Measurements from ENCODE around the gene ATOSB.

Gene ATOSB

DNA sequence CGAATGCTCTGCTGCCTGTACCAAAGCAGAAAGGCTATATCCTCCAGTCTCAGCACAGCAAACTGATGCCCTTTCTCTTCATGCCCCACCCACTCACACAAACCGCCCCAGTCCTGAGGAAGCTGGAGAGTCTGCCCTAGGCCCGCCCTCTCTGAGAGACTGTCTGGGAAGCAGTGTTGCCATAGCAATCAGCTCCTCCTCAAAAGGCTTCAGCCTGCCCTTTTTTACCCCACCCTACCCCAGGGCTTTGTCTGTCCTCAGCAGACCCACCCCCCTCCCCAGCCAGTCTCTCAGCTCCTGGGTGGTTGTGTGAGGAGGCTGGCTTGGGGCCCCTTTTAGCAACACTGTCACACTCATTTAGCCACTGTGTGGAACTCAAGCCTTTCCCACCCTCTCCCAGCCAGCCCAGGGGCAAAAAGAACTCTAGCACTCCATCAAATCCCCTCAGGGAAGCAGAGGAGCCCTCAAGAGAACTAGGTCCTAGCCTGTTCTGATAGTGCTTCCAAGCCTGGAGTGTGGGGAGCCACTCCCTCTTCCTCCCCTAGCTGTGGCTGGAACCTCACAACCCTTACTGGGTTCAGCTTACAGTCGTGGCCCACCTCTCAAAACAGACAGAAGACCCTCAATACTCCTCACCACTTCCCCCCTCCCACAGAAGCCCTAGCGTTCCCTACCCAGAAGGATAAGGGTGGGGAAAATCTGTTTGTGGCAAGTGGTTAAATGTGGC lies 1.4 kb downstream of the ATOSB start:
- peak; percentile 48 for DNase-seq (ENCODE audit: low read depth)

DNA sequence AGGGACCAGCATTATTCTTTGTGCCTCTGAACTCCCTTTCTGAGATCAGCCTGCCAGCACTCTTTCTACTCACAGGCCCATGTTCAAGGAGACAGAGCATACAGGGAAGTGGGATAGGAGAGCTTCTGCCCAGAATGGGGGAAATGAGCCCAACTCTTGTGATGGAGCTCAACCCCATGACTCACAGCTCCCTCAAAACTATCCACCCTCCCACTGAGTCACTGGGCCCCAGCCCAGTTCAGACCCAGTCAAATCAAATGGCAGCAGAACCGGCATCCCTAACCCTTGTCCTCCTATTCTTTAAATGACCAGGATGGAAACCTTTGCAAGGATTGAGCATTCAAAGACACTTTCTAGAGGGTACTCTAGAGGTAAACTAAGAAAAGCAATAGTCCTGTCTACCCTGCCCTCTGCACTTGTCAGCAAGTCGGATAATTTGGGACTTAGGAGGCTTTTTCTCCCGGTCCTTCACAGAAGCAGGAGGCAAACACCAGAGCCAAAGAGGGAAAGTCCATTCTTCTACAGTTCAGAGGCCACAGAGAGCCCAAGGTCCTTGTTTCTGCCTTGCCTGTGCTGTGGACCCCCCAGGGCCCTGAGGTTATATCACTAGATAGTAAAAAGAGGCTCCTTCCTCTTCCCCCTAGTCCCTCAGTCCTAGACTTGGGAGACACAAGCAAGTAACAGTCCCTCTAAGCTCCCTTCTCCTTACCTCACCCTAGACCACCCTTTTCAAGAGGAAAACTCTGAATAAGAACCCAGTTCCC lies 3.2 kb downstream of the ATOSB start:
- DNase-seq (ENCODE audit: low read depth): no peak

DNA sequence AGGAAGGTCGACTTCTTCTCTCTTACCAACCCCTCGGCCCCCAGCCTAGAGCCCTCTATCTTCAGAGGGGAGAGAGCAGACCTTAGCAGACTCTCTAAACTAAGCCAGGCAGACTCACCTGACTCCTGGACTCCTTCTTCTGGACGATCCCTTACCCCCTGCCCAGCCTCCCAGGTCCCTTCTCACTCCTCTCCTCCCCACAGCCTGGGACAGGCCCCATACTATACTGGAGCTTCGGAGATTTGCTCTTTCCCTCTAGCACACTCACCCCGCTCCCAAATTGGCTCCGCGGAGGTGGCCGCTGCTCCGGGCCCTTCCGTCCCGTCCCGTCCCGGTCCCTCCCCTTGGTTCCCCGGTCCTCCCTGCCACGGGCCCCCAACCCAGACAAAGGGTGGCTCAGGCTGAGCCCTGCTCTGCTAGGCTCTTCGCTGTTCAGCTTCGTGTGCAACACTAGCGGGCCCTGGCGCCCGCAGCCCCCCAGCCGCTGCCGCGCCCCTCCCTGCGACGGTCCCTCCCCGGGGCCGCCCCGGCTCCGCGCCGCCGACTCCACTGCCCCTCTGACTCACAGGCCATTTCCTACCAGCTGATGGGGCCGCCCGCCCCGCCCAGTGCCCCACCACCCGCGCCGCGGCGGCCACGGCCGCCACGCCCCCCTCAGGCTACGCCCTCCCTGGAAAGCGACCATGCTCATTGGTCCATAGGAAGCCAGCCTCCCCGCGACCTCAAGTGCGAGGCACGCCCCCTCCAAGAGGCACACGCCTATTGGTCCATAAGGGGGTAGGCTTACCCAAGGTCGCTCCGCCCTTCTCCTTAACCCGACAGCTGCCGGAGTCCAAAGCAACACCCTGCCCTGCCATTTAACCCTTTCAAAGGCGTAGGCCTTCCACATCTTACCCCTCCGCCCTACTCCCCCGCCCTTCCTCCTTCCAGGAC lies 4.4 kb downstream of the ATOSB start:
- peak; percentile 93 for DNase-seq (ENCODE audit: low read depth)

DNA sequence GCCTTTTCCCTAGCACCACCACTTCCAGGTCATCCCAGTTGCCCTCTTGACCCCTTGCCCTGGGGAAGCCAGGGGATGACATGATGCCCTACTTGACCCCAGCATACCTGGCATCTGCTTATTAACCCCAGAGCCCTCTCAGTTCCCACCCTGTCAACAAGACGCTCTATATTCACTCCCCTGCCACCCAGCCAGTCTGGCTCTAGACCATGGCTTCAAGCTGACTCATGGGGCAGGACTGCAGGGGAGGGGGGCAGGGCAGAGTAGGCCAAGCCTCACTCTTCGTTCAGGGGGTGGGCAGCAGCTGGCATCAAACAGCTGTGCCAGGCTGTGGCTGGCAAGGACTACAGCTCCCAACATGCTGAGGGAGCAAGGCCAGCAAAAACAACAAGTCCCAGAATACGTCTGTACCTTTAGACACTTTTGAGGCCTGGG lies 5.3 kb downstream of the ATOSB start:
- DNase-seq (ENCODE audit: low read depth): no peak

DNA sequence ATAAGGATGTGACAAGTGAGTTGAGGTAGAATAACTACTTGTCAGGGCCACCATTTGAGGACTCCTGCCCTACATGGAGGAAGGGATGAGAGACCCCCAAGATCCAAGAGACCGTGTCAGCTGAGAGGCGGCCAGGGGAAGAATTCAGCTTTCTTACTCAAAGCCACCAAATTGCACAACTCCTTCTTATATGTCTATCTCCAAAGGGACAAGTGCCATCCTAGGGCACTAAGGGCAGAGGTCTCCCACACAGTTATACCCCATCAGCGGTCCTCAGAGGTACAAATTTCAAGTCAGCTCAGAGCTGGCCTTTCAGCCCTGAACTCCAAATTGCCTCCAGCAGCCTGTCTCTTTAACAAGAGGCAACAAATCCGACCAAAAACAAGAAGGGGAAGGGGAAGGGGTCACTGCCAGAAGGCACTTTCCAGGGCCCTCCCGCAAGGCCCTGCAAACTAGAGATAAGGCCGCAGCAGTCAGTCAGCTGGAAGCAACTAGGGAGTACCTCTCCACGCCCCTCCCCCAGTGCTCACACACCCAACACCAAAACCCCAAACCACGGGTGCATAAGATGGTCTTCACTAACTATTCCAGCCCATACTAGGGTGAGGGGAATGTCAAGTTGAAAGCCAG lies 6.6 kb downstream of the ATOSB start:
- no peak for DNase-seq (ENCODE audit: low read depth)

DNA sequence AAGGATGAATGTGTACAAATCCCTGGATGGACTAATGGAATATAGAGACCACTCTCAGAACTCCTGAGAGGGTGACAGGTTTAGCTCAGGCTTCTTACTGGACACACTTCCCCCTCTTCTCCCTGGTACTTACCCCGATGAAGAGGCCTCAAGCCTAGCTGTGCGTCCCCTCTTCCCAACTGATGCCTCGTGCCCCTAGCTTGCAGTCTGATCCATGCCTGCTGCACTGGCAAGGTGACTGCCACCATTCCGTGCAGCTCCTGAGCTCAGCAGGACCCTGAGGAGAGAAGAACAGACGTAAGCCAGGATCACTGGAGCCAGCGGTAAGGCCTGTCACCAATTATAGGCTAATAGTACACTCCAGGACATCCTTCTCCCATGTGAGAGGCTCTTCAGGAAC lies 7.2 kb downstream of the ATOSB start:
- DNase-seq (ENCODE audit: low read depth): no peak

DNA sequence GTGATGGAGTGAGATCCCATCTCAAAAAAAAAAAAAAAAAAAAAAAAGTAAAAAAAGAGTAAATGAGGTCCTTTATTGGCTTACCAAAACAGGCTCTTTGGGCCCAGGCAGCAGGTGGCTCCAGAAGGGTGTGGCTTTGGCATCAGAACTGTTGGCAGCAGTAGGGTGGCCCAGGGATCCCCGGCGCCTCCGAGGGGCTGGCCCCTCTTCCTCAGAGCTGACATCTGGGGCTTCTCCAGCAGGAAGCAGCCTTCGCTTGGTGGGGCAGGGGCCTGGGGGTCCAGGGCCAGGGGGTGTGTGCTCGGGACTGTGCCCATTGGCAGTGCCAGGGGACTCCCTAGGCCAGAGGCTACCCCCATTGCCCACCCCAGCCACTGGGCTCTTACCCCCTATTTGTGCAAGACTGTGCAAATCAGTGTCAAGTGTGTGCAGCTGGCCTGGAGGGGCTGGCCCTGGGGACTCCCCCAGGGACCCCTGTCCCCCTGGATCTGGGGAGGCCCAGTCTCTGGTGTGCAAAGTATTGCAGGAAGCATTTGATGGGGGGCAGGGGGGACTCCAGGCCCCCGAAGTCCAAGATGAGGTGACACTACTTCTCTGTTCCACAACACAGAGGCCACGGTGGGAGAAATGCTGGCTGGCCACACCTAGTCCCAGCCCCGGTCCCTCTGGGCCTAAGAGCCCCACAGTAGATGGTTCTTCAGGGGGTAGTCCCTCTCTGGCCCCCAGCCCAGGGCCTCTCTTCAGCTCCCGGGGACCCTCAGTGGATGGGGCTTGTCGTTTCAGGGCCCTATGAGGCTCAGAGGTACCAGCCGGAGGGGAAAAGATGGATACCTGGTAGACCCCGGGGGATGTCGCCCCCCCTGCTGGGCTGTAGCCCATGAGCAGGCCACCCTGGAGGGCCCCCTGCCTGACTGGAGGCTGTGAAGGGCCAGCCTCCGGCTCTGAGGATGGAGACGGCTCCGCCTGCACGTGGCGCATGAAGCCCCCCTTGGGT lies 8.1 kb downstream of the ATOSB start:
- DNase-seq (ENCODE audit: low read depth): no peak

DNA sequence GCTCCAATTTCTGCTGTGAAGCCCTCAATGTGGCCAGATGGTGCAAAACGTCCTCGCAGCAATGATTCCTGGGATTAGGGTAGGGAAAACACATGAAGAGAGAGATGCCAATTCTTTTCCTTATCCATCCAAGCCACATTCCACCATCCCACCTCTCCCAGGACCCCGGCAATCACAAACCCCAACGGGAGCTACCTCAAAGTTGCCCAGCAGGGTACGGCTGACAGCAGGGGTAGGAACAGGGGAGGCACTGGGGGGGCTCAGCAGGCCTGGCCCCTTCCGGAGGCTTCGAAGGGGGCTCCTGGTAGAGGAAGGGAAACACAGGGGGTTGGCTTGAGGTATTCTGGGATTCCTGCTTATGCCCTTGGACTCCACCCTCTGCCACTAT lies 9.3 kb downstream of the ATOSB start:
- no peak for DNase-seq (ENCODE audit: low read depth)

DNA sequence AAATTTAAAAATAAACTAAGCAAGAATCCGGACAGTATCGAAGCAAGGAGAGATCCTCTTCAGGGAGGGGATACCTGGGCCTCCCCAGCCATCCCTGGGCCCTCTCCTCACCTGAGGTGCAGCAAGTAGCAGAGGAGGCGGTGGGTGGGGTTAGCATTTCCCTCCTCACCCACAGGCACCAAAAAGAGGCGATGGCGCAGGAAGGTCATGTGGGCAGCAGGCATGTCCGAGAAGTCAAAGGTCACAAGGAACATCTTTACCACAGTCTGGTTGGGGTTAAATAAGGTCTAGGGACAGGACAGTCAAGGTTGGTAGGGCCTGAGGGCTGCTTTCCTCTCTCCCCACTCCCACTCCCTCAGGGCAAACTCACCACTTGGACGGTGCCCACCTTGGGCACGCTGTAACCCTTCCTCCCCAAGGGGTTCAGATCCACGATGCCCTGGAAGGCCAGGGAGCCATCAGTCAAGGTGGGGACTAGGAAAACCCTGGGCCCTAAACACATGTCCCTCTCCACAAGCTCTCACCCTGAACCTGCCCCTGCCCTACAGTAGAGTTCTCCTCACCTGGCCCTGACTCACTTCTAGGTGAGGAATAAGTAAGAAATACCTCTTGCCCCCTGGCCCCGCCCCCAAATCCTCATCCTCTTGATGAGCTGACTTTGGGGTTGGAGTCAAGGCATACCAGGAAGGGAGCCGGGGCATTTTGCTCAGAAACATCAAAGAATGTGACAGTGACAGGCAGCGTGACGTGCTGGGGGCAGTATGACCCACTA lies 9.9 kb downstream of the ATOSB start:
- no peak for DNase-seq (ENCODE audit: low read depth)

DNA sequence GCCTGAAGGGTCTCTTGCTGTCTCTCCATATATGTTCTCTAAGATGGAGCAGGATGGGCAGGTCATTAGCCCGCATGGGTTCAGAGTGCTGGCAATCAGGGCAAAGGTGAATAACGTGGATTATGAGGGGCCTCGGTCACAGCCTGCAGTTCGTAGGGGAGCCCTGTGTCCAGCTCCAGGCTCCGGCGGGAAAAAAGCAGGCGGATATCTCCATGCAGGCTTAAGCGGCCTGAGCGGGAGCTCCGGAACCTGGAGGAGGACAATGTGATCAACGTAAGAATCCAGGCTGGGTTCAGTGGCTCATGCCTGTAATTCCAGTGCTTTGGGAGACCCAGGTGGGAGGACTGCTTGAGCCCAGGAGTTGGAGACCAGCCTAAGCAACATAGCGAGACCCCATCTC lies 10.5 kb downstream of the ATOSB start:
- no peak for DNase-seq (ENCODE audit: low read depth)

DNA sequence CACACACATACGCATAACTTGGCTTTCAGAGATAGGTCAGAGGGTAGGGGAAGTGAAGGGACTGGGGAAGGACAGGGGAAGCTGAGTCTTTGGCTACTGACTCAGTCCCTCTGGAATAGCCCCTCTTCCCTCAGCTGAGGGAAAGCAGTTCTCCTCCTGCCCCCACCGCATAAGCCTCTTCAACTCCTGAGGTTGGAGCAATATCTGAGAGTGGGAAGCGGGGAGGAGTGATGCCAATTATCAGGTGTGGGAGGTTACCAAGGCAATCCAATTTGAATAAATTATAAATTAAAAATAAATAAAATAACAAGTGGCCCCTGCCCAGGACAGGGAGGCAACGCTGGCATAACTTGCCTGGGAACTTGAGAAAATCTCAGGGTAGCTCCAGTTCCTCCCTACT lies 11.1 kb downstream of the ATOSB start:
- DNase-seq (ENCODE audit: low read depth): no peak

DNA sequence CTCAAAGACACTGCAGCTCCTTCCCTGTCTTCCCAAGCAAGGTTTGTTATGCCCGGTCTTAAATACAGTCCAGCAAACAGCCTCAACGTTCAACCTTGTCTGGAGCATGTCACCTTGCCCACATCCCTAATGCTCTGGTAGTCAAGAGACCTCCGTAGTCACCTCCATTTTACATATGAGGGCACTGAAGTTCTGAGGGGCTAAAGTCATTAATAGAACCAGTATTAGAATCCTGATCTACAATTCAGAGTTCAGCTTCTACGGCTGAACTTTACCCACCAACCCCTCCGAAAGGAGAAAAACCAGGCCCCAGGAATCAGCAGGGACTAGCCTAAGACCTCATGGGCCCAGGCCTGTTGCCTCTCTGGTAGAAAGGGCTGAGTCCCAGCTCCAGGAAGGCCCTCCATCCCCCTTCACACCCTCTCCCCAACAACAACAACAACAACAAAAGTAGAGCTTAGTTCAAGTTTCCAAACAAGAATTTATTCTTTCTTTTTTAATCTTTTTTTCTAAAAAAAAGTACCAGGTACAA lies 11.9 kb downstream of the ATOSB start:
- no peak for DNase-seq (ENCODE audit: low read depth)

DNA sequence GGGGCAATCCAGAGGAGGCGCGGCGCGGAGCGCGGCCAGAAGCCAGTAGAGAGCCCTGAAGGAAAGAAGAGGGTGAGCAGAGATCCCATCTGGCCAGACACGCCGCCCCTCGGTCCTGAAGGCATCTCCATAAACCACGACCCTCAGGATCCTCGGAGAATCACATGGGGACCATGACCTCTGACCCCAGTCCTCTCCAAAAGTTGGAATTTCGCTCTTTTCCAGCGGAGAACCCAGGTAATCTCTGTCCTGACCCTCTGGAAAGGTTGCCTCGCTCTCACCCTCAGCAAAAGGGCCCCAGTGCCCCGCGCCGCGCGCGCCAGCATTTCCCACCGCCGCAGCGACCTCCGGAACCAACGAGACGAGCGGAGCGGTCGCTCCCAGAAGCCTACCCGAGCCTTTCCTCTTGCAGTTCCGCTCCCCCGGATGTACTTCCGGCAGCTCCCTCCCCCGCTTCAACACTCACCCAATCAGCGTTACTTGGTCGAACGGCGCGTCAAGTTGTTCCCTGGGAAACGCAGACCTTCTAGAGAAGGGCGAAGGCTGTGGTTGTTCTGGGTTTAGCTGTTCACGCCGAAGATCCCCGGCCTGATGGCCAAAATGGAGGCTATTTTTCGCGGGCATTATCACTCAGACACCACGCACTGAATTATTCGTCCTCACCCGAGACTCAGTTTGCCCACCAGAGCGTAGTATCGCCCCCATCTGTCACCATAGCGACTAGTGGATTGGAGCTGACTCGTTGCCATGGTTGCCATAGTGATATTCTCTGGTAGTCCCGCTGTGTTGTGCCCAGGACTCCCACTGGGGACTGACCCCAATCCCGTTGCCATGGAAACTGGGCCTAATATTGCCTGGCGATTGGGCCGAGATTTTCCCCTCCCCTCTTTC lies 12.6 kb downstream of the ATOSB start, which contains the start of gene STOML2:
TSS of gene STOML2 (minus strand) at position 363 of the 891 bp plus-strand sequence. CDS start at position 326, 37 bp downstream.
- peak; percentile 86 for DNase-seq (ENCODE audit: low read depth)

DNA sequence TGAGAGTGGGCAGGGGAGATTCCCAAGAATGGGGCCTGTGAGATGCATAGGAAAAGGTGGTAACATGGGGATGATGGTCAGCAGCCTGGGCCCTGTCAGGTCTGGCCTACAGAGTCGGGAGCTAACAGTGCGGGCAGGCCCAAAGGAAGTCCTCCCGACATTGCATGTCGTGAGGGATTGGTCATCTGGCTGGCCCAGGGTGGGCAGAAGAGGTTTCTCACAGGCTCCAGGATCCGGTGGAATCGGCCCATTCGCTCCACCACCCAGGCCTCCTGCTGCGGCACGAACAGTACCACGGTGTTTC lies 13.2 kb downstream of the ATOSB start:
- DNase-seq (ENCODE audit: low read depth): no peak

DNA sequence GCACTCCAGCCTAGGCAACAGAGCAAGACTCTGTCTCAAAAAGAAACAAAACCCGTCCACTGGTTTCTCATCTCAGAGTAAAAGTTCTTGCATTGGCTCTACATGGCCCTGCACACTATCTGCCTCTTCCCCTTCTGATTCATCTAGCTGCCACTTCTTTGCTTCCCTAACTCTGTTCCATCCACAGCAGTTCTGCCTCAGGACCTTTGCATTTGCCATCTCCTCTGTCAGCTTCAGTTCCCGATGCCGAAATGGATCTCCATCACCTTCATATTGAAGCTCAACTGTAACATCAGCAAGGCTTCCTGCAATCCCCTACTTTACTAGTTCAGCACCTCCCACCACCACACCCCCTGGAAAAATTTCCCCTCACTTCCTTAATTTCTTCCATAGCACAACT lies 18.1 kb downstream of the ATOSB start:
- no peak for DNase-seq (ENCODE audit: low read depth)

DNA sequence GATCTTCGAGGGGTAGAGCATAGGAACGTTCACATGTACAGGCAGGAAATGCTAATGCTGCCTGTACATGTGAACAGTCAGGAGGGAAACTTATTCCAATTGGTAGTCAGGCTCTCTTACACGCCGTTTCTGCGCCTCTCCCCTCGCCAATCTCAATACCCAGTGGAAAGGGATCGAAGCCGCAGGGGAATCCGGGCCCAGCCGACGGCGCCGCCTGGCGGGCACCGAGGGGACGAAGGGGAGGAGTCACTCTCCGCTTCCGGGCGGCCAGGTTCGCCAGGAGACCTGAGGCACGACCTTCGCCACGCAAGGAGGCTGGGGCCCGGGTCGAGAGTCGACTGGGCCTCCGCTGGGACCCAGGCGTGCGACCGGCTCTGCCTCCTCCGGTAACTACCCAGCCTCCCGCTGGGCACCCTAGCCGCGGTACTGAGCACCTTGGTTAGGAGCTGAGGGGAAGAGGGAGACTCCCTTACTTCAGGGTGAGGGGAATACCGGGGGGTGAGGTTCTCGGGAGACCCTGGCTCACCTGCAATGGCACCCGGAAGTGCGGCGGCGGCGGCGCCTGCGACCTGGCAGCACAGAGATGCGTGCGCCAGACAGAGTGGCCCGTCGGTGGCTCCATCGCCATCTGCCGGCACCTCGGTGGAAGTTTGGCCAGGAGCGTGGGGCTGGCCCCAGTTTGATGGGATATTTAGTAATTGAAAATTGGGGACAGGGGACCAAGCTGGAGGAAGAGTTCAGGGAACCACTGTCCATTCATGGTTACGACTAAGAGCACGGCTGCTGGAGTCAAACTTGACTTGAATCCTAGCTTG lies 19.4 kb downstream of the ATOSB start, which contains the start of gene PIGO:
TSS of gene PIGO (minus strand) at position 557 of the 815 bp plus-strand sequence. CDS start 1,026 bp downstream, outside the sequence.
- peak; percentile 85 for DNase-seq (ENCODE audit: low read depth)

DNA sequence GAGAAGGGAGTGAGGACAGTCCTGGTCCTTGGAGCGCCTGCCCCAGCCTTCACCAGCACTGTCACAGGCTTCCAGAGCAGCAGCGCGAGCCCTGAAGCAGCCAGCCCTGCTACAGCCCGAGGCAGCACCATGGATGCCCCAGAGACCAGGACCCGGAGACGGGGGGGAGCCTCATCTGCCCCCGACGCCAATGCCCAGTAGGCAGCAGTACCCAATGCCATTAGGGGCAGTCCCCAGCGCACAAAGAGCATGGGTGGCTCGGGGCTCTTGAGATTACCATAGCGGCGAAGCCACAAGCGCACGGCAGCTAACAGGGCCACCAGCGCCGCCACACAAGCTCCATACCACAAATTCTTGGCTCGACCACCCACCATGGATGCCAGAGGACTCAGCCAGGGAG lies 24.1 kb downstream of the ATOSB start:
- DNase-seq (ENCODE audit: low read depth): no peak

DNA sequence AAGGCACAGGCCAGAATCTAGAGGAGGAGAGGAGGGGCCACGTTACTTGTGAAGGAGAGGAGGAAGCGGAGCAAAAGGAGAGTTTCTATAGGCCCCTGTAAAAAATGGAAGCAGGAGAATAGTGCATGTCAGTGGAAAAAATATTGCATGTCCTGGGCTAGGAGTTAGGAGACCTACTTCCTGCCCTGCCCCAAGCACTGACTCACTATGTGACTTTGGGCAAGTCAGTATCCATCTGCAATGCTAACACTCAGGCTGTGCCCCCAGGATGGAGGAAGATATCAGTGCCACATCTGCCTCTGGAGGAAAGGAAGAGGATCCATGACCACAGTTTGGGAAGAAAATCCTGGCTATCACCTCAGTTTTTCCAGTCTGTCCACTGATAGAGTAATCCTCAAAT lies 26.2 kb downstream of the ATOSB start:
- DNase-seq (ENCODE audit: low read depth): no peak
